Measurements from ENCODE around the gene SMYD3. TPM values are rescaled to one million over a fixed set of nuclear protein-coding genes. Genes with fewer than 3 reads are reported as not detected.

The SMYD3 gene
- total RNA-seq, 1 donor from 2014 or later: 27.2 TPM

GRCh38 chr1:245876586-245876985, 630.5 kb downstream of the SMYD3 start:
- H3K36me3 ChIP-seq: no peaks in the 10 kb centered on the region
- H3K4me3 ChIP-seq: no peak overlapping the region
- no peak for TF ChIP-seq CTCF (IDR thresholded peaks at IDR 0.05)
- ATAC-seq (no peak), DNase-seq (no peak)
- H3K27me3 ChIP-seq: no peaks in the 10 kb centered on the region
- no peaks in the 10 kb centered on the region for H3K9me3 ChIP-seq
- peaks cover 24% of the 10 kb centered on the region for H3K4me1 ChIP-seq
- intact Hi-C loops (cut with DNase I): no loop called here
- no peak overlapping the region for H3K27ac ChIP-seq

DNA sequence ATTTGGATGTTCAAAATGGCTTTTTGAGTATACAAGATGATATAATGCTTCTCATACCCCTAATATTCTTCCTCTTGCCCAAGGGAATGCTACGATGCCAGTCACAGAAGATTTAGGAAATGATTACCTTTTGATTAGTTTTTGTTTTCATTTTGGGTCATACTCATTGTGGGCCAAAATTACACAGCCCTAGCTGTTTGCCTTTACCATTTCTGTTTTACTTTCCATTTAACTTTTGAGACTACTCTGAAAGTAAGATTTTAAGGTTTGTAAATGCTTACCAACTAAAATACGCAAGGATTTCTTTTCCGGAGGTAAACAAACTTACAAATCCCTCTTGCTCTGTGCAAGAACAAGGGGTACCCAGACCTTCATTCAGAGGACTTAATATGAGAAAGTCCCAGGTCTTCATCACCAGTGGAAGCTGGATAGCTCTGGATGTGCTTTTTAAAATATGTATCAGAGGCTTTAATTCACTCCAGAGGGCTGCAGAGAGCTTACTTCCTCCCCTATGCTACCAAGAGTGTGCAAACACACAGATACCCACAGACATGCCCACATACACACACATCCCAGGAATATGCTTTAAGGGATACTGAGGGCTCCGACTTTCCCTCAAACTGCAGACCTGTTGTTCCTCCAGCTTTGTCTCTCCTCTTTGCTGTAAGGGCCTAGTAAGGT, 631.4 kb downstream of the SMYD3 start:
- no peak for ATAC-seq
- Histone ChIP-seq H3K27ac (peak overlapping the region; percentile 66), H3K4me1 (peaks cover 24% of the 10 kb centered on the region)

GRCh38 chr1:245874942-245875580, 632.0 kb downstream of the SMYD3 start:
- no peaks in the 10 kb centered on the region for H3K9me3 ChIP-seq
- TF ChIP-seq CTCF (IDR thresholded peaks at IDR 0.05): no peak
- peaks cover 24% of the 10 kb centered on the region for H3K4me1 ChIP-seq
- H3K36me3 ChIP-seq: no peaks in the 10 kb centered on the region
- H3K27me3 ChIP-seq: no peaks in the 10 kb centered on the region
- intact Hi-C loops (cut with DNase I): no loop called here
- ATAC-seq: peak; percentile 70
- H3K4me3 ChIP-seq: no peak overlapping the region
- H3K27ac ChIP-seq: peak overlapping the region; percentile 66
- DNase-seq: peak; percentile 75

More for the DNA sequence above, 631.4 kb downstream of the SMYD3 start:
- Histone ChIP-seq H3K9me3 (no peaks in the 10 kb centered on the region), H3K27me3 (no peaks in the 10 kb centered on the region), H3K36me3 (no peaks in the 10 kb centered on the region), H3K4me3 (no peak overlapping the region)
- no peak for TF ChIP-seq CTCF (IDR thresholded peaks at IDR 0.05)
- intact Hi-C loops (cut with DNase I): no loop called here
- DNase-seq: no peak

DNA sequence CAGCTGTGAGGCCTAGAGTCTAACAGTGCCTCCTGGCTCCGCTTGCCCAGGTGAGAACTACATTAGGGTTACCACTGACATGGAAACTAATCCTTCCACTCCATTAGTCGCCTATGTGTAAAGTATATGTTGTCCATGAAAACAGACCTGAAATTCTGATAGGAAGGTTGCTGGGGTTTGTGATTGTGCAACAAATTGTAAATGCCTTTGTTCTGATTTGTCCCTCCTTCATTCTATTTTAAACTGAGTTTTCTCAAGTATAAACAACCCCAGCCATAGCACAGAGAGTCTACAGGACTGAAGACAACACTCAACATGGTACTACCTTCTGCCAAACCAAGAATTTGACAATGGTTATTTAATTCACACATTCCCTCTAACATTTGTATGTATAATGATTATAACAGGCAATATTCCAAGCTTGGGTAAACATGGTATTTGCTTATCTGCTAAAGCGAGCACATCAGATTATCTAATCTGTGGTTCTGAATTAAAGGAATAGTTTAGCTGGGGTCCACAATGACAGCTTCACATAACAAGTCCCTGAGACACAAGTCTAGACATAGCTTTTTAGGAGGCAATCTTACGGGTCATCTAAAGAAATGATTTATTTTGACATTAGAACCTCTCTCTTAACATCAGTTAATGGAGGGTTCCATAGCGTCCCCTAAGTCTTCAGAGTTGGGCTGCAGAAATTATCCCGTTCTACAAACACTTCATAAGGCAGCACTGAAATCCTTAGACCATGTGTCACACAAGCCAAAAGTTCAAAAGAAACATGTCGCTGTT, 633.0 kb downstream of the SMYD3 start:
- Histone ChIP-seq H3K36me3 (no peaks in the 10 kb centered on the region), H3K27ac (peak overlapping the region; percentile 66), H3K4me1 (peaks cover 24% of the 10 kb centered on the region), H3K4me3 (no peak overlapping the region), H3K9me3 (no peaks in the 10 kb centered on the region), H3K27me3 (no peaks in the 10 kb centered on the region)
- DNase-seq (no peak), ATAC-seq (no peak)
- intact Hi-C loops (cut with DNase I): no loop called here
- no peak for TF ChIP-seq CTCF (IDR thresholded peaks at IDR 0.05)

DNA sequence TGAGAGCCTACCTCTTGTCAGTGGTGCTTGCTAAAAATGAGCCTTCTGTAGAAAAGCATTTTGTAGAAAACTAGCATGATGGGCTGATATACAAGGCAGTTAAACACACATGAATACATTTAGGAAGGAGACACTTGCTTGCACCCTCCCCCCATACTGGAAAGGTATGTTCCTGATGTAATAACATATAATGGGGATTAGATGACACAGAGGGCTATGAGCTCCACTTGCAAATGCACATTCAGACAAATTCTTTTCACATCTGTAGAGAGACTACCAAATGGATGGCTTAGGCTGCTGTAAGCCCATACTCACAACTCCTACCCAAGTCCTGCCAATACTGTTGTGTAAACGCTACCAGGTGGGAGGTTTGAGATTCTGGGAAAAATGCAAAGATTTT, 634.0 kb downstream of the SMYD3 start:
- H3K36me3 ChIP-seq: no peaks in the 10 kb centered on the region
- TF ChIP-seq CTCF (IDR thresholded peaks at IDR 0.05): no peak
- no peak overlapping the region for H3K27ac ChIP-seq
- ATAC-seq (no peak), DNase-seq (no peak)
- no peaks in the 10 kb centered on the region for H3K9me3 ChIP-seq
- H3K27me3 ChIP-seq: no peaks in the 10 kb centered on the region
- intact Hi-C loops (cut with DNase I): no loop called here
- no peak overlapping the region for H3K4me3 ChIP-seq
- peaks cover 24% of the 10 kb centered on the region for H3K4me1 ChIP-seq
